ENCODE measurements around the gene RARRES1.

The RARRES1 gene

DNA sequence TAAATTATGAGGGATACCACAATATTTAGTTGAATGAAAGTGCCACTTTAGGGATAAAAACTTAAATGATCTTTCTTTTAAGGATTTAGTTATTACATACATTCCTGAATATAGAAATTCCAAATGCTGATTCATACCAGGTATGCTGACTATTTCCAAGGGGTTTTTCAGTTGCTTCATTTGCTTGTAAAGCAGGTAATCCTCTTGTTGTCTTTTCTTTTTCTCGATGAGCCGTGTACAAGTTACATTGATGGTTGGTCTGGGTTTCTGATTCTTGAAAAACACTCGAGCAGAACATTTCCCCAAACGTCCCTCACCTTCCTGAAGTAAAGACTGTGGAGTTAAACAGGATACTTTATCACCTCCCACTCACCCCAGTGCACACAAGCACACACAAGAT, 21.7 kb downstream of the RARRES1 start:
- Histone ChIP-seq H3K4me1 (ENCODE audit: low read length) (no peaks in the 10 kb centered on the region), H3K27ac (ENCODE audit: low read length) (no peak overlapping the region)

GRCh38 chr3:158709666-158710083, 22.6 kb downstream of the RARRES1 start:
- no peaks in the 10 kb centered on the region for H3K27me3 ChIP-seq (replicated peaks; ENCODE audit: insufficient read depth, low read length)
- H3K36me3 ChIP-seq (replicated peaks; ENCODE audit: insufficient read depth, low read length): no peaks in the 10 kb centered on the region
- H3K79me2 ChIP-seq (ENCODE audit: low read length): no peaks in the 10 kb centered on the region
- no peak for TF ChIP-seq EZH2phosphoT487 (IDR thresholded peaks at IDR 0.05; ENCODE audit: low read length)
- no peaks in the 10 kb centered on the region for H3F3A ChIP-seq (ENCODE audit: insufficient read depth, low read length)
- H3K4me2 ChIP-seq (ENCODE audit: low read depth, low read length): no peak overlapping the region
- H3K4me1 ChIP-seq (ENCODE audit: low read length): no peaks in the 10 kb centered on the region
- no peak for DNase-seq
- H3K9me3 ChIP-seq (replicated peaks; ENCODE audit: insufficient read depth, low read length): no peaks in the 10 kb centered on the region
- H3K27ac ChIP-seq (ENCODE audit: low read length): no peak overlapping the region
- no peaks in the 10 kb centered on the region for H3K9me2 ChIP-seq (replicated peaks; ENCODE audit: insufficient read depth, low read length)
- H4K20me1 ChIP-seq (ENCODE audit: insufficient read depth, low read length): no peaks in the 10 kb centered on the region
- H3K9ac ChIP-seq (ENCODE audit: low read length): no peak overlapping the region
- no peak overlapping the region for H3K4me3 ChIP-seq (ENCODE audit: low read length)
- H2AFZ ChIP-seq (ENCODE audit: low read length): no peak overlapping the region

More for the DNA sequence above, 21.7 kb downstream of the RARRES1 start:
- H3K4me3 ChIP-seq (ENCODE audit: low read length): no peak overlapping the region
- no peaks in the 10 kb centered on the region for H3K36me3 ChIP-seq (replicated peaks; ENCODE audit: insufficient read depth, low read length)
- no peak overlapping the region for H2AFZ ChIP-seq (ENCODE audit: low read length)
- H3K79me2 ChIP-seq (ENCODE audit: low read length): no peaks in the 10 kb centered on the region
- no peaks in the 10 kb centered on the region for H3F3A ChIP-seq (ENCODE audit: insufficient read depth, low read length)
- H3K27me3 ChIP-seq (replicated peaks; ENCODE audit: insufficient read depth, low read length): no peaks in the 10 kb centered on the region
- no peak overlapping the region for H3K9ac ChIP-seq (ENCODE audit: low read length)
- TF ChIP-seq CTCF (IDR thresholded peaks at IDR 0.05; ENCODE audit: low read length) (no peak), EZH2 (optimal IDR thresholded peaks at IDR 0.05; ENCODE audit: low read depth, low read length) (no peak), EZH2phosphoT487 (IDR thresholded peaks at IDR 0.05; ENCODE audit: low read length) (no peak)
- no peak for DNase-seq
- H4K20me1 ChIP-seq (ENCODE audit: insufficient read depth, low read length): no peaks in the 10 kb centered on the region
- no peaks in the 10 kb centered on the region for H3K9me2 ChIP-seq (replicated peaks; ENCODE audit: insufficient read depth, low read length)
- no peak overlapping the region for H3K4me2 ChIP-seq (ENCODE audit: low read depth, low read length)
- H3K9me3 ChIP-seq (replicated peaks; ENCODE audit: insufficient read depth, low read length): no peaks in the 10 kb centered on the region

DNA sequence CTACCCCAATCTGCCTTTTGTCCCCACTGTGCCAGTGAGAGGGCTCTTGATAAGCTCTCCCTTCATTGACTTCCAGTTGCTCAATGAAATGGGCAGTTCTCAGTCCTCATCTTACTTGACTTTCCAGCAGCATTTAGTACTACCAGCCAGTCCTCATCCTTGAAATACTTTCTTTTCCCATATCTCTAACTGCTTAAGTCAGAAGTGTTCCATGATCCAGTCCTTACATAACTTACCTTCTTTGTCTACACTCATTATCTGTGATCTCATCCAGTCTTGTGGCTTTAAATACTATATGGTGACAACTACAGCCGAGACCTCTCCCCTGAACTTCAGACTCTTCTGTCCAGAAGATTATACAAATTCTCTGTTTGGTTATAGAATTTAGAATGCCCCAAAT, 28.7 kb downstream of the RARRES1 start:
- TF ChIP-seq CTCF (IDR thresholded peaks at IDR 0.05; ENCODE audit: low read length) (no peak), EZH2phosphoT487 (IDR thresholded peaks at IDR 0.05; ENCODE audit: low read length) (no peak), EZH2 (optimal IDR thresholded peaks at IDR 0.05; ENCODE audit: low read depth, low read length) (no peak)
- Histone ChIP-seq H3K79me2 (ENCODE audit: low read length) (no peaks in the 10 kb centered on the region), H3K36me3 (replicated peaks; ENCODE audit: insufficient read depth, low read length) (no peaks in the 10 kb centered on the region), H2AFZ (ENCODE audit: low read length) (no peak overlapping the region), H3F3A (ENCODE audit: insufficient read depth, low read length) (no peaks in the 10 kb centered on the region), H3K9ac (ENCODE audit: low read length) (no peak overlapping the region), H3K9me2 (replicated peaks; ENCODE audit: insufficient read depth, low read length) (no peaks in the 10 kb centered on the region), H3K27ac (ENCODE audit: low read length) (no peak overlapping the region), H4K20me1 (ENCODE audit: insufficient read depth, low read length) (no peaks in the 10 kb centered on the region), H3K4me3 (ENCODE audit: low read length) (no peak overlapping the region), H3K27me3 (replicated peaks; ENCODE audit: insufficient read depth, low read length) (no peaks in the 10 kb centered on the region), H3K4me2 (ENCODE audit: low read depth, low read length) (no peak overlapping the region), H3K9me3 (replicated peaks; ENCODE audit: insufficient read depth, low read length) (no peaks in the 10 kb centered on the region), H3K4me1 (ENCODE audit: low read length) (no peaks in the 10 kb centered on the region)
- DNase-seq: no peak

GRCh38 chr3:158702815-158703481, 29.3 kb downstream of the RARRES1 start:
- Histone ChIP-seq H3K4me3 (ENCODE audit: low read length) (no peak overlapping the region), H3K79me2 (ENCODE audit: low read length) (no peaks in the 10 kb centered on the region), H3K4me2 (ENCODE audit: low read depth, low read length) (no peak overlapping the region), H3K4me1 (ENCODE audit: low read length) (no peaks in the 10 kb centered on the region), H4K20me1 (ENCODE audit: insufficient read depth, low read length) (no peaks in the 10 kb centered on the region), H3K9me3 (replicated peaks; ENCODE audit: insufficient read depth, low read length) (no peaks in the 10 kb centered on the region), H3K27ac (ENCODE audit: low read length) (no peak overlapping the region), H3K9ac (ENCODE audit: low read length) (no peak overlapping the region), H3F3A (ENCODE audit: insufficient read depth, low read length) (no peaks in the 10 kb centered on the region), H2AFZ (ENCODE audit: low read length) (no peak overlapping the region), H3K27me3 (replicated peaks; ENCODE audit: insufficient read depth, low read length) (no peaks in the 10 kb centered on the region), H3K9me2 (replicated peaks; ENCODE audit: insufficient read depth, low read length) (no peaks in the 10 kb centered on the region), H3K36me3 (replicated peaks; ENCODE audit: insufficient read depth, low read length) (no peaks in the 10 kb centered on the region)
- TF ChIP-seq CTCF (IDR thresholded peaks at IDR 0.05; ENCODE audit: low read length) (no peak), EZH2 (optimal IDR thresholded peaks at IDR 0.05; ENCODE audit: low read depth, low read length) (no peak), EZH2phosphoT487 (IDR thresholded peaks at IDR 0.05; ENCODE audit: low read length) (no peak)
- DNase-seq: no peak

Measured in MM.1S (cell line).